ENCODE measurements around the gene OSMR. TPM values are rescaled to one million over a fixed set of nuclear protein-coding genes. Genes with fewer than 3 reads are reported as not detected.

Gene OSMR
- total and polyA plus RNA-seq, 2 donors (not counting 1 experiment from before 2014, with no cell fraction given) = not detected

- Mint-ChIP-seq H3K4me3 (no peak overlapping the region), H3K27ac (no peak overlapping the region), H3K4me1 (no peaks in the 10 kb centered on the region), H3K9me3 (ENCODE audit: insufficient read depth) (no peaks in the 10 kb centered on the region), H3K27me3 (peaks cover 22% of the 10 kb centered on the region)
- H3K9me3 ChIP-seq (ENCODE audit: control extremely low read depth in 1 of 3, control insufficient read depth in 2 of 3, insufficient read depth in 1 of 3, low read length in 2 of 3) = no peaks in the 10 kb centered on the region
- H3K4me3 ChIP-seq (ENCODE audit: control extremely low read depth in 1 of 5, extremely low read depth in 1 of 5, insufficient read depth in 1 of 5, low read depth in 2 of 5, low read length in 4 of 5) = no peak overlapping the region
- no peaks in the 10 kb centered on the region for H3K36me3 ChIP-seq (replicated peaks in 1 of 2; ENCODE audit: control extremely low read depth in 1 of 2, control insufficient read depth in 1 of 2, extremely low read depth in 1 of 2, insufficient read depth in 2 of 2, low read length in 1 of 2)
- ATAC-seq (ENCODE audit: low read depth) = no peak
- no peak overlapping the region for H3K9ac ChIP-seq (ENCODE audit: low read length)
- no peaks in the 10 kb centered on the region for H4K20me1 ChIP-seq (ENCODE audit: control insufficient read depth, insufficient read depth, low read length, poor library complexity, severe bottlenecking)
- H3K4me1 ChIP-seq (ENCODE audit: control insufficient read depth in 2 of 2, insufficient read depth in 2 of 2, low read length in 2 of 2) = no peaks in the 10 kb centered on the region
- CTCF ChIA-PET = no interaction called here
- H2AFZ ChIP-seq (ENCODE audit: insufficient read depth, low read depth, low read length, poor library complexity, severe bottlenecking) = no peak overlapping the region
- peaks cover 0 to 3% (median 0%) of the 10 kb centered on the region in 4 experiments for H3K27me3 ChIP-seq (replicated peaks in 1 of 4; ENCODE audit: control extremely low read depth in 1 of 4, control insufficient read depth in 3 of 4, insufficient read depth in 4 of 4, low read length in 3 of 4)
- TF ChIP-seq EZH2 (IDR thresholded peaks at IDR 0.05; ENCODE audit: borderline replicate concordance, insufficient read depth, low read depth, low read length, poor library complexity, severe bottlenecking) = no peak
- TF ChIP-seq CTCF (IDR thresholded peaks at IDR 0.05) = no peak
- no peak overlapping the region for H3K27ac ChIP-seq (ENCODE audit: low read length in 2 of 2)
- no peaks in the 10 kb centered on the region for H3K79me2 ChIP-seq (ENCODE audit: control insufficient read depth, insufficient read depth, low read length)
- intact Hi-C loops (cut with micrococcal nuclease) = no loop called here
- POLR2A ChIA-PET = no interaction called here
- 8% methylated on average over 2 of the region's 2 CpGs for WGBS (ENCODE audit: insufficient coverage)
- no peak overlapping the region for H3K4me2 ChIP-seq (replicated peaks; ENCODE audit: low read depth, low read length, poor library complexity, severe bottlenecking)
- DNase-seq = no peak
These were observed 9.9 kb upstream of the OSMR start for GRCh38 chr5:38835887-38836286.

GRCh38 chr5:38837416-38837815, 8.4 kb upstream of the OSMR start:
- no peak overlapping the region for H3K27ac ChIP-seq (ENCODE audit: low read length in 2 of 2)
- no peak overlapping the region for H2AFZ ChIP-seq (ENCODE audit: insufficient read depth, low read depth, low read length, poor library complexity, severe bottlenecking)
- intact Hi-C loops (cut with micrococcal nuclease) = no loop called here
- Mint-ChIP-seq H3K4me1 (no peaks in the 10 kb centered on the region), H3K27me3 (peaks cover 20% of the 10 kb centered on the region), H3K9me3 (ENCODE audit: insufficient read depth) (no peaks in the 10 kb centered on the region), H3K4me3 (no peak overlapping the region), H3K27ac (no peak overlapping the region)
- H4K20me1 ChIP-seq (ENCODE audit: control insufficient read depth, insufficient read depth, low read length, poor library complexity, severe bottlenecking) = no peaks in the 10 kb centered on the region
- H3K27me3 ChIP-seq (replicated peaks in 1 of 4; ENCODE audit: control extremely low read depth in 1 of 4, control insufficient read depth in 3 of 4, insufficient read depth in 4 of 4, low read length in 3 of 4) = peaks cover 0 to 4% (median 2%) of the 10 kb centered on the region in 4 experiments
- H3K9me3 ChIP-seq (ENCODE audit: control extremely low read depth in 1 of 3, control insufficient read depth in 2 of 3, insufficient read depth in 1 of 3, low read length in 2 of 3) = no peaks in the 10 kb centered on the region
- DNase-seq = no peak
- H3K9ac ChIP-seq (ENCODE audit: low read length) = no peak overlapping the region
- CTCF ChIA-PET = no interaction called here
- H3K36me3 ChIP-seq (replicated peaks in 1 of 2; ENCODE audit: control extremely low read depth in 1 of 2, control insufficient read depth in 1 of 2, extremely low read depth in 1 of 2, insufficient read depth in 2 of 2, low read length in 1 of 2) = no peaks in the 10 kb centered on the region
- H3K79me2 ChIP-seq (ENCODE audit: control insufficient read depth, insufficient read depth, low read length) = no peaks in the 10 kb centered on the region
- no peak for ATAC-seq (ENCODE audit: low read depth)
- no peak overlapping the region for H3K4me3 ChIP-seq (ENCODE audit: control extremely low read depth in 1 of 5, extremely low read depth in 1 of 5, insufficient read depth in 1 of 5, low read depth in 2 of 5, low read length in 4 of 5)
- no peak for TF ChIP-seq EZH2 (IDR thresholded peaks at IDR 0.05; ENCODE audit: borderline replicate concordance, insufficient read depth, low read depth, low read length, poor library complexity, severe bottlenecking)
- no peak for TF ChIP-seq CTCF (IDR thresholded peaks at IDR 0.05)
- H3K4me1 ChIP-seq (ENCODE audit: control insufficient read depth in 2 of 2, insufficient read depth in 2 of 2, low read length in 2 of 2) = no peaks in the 10 kb centered on the region
- no peak overlapping the region for H3K4me2 ChIP-seq (replicated peaks; ENCODE audit: low read depth, low read length, poor library complexity, severe bottlenecking)
- no CpG with 5 or more reads among the region's 2 CpGs for WGBS (ENCODE audit: insufficient coverage)
- POLR2A ChIA-PET = no interaction called here
